Natural killer cell (primary cell): ENCODE measurements around the gene PCYT2. TPM values are rescaled to one million over a fixed set of nuclear protein-coding genes. Genes with fewer than 3 reads are reported as not detected.
A peak's percentile ranks its signal among the peaks of the same experiment; 100 is the strongest.

Experiments
- ATAC-seq, 3 donors: fragments of 150-1000 bp in 2 of 3; fragments of 200-7000 bp in 1 of 3; cut with Tn5 transposase; 1 replicate in 1 of 3; 2 replicates in 2 of 3; pipeline ENCODE4 v1.10.0; 2021; ENCODE audit warnings: mild to moderate bottlenecking in 2 of 3, moderate library complexity in 2 of 3
- DNase-seq, 2 donors: peaks; one replicate each; pipeline versions ENCODE4 v3.0.0 to v3.0.0-alpha.2; 2013 to 2021; ENCODE audit warnings: mixed read lengths in 1 of 2
- H3K27ac ChIP-seq: one replicate; pipeline ENCODE4 v1.5.1; 2013; ENCODE audit warnings: mild to moderate bottlenecking, low read length
- H3K27me3 ChIP-seq: one replicate; pipeline ENCODE4 v1.6.1; 2013; ENCODE audit warnings: low read length; ENCODE audit not compliant: control insufficient read depth, insufficient read depth
- H3K36me3 ChIP-seq: one replicate; pipeline ENCODE4 v1.6.1; 2013; ENCODE audit warnings: low read length; ENCODE audit not compliant: control insufficient read depth, insufficient read depth
- H3K4me1 ChIP-seq: one replicate; pipeline ENCODE4 v1.6.1; 2013; ENCODE audit warnings: low read length; ENCODE audit not compliant: control insufficient read depth, insufficient read depth
- H3K4me3 ChIP-seq: one replicate; pipeline ENCODE4 v1.5.1; 2013; ENCODE audit warnings: low read length
- H3K9me3 ChIP-seq: one replicate; pipeline ENCODE4 v1.6.1; 2013; ENCODE audit warnings: low read length; ENCODE audit not compliant: control insufficient read depth, insufficient read depth
- H3K27ac Mint-ChIP-seq, 2 donors: one replicate each; pipeline ENCODE4 v1.8.0; 2022; ENCODE audit warnings: mild to moderate bottlenecking in 2 of 2, mixed read lengths in 2 of 2, moderate library complexity in 1 of 2
- H3K27me3 Mint-ChIP-seq, 2 donors: one replicate each; pipeline ENCODE4 v1.8.0; 2022; ENCODE audit warnings: low read depth in 2 of 2, mixed read lengths in 2 of 2
- H3K36me3 Mint-ChIP-seq: one replicate; pipeline ENCODE4 v1.8.0; 2022; ENCODE audit warnings: mixed read lengths
- H3K4me1 Mint-ChIP-seq, 2 donors: one replicate each; pipeline ENCODE4 v1.8.0; 2022; ENCODE audit warnings: mixed read lengths in 2 of 2
- H3K4me3 Mint-ChIP-seq: one replicate; pipeline ENCODE4 v1.8.0; 2022; ENCODE audit warnings: mild to moderate bottlenecking, moderate library complexity, mixed read lengths
- H3K9me3 Mint-ChIP-seq, 2 donors: one replicate each; pipeline ENCODE4 v1.8.0; 2022; ENCODE audit warnings: mixed read lengths in 2 of 2
- CTCF ChIP-seq: fragments of 200-600 bp; IDR thresholded peaks from one replicate; pipeline ENCODE4 v1.8.0; 2022; ENCODE audit warnings: antibody characterized with exemption
- WGBS: methylation state at CpG from one replicate; pipeline ENCODE4 v1.1.7; 2013; ENCODE audit warnings: missing lambda C conversion rate; ENCODE audit not compliant: insufficient coverage; 5-methylcytosine and 5-hydroxymethylcytosine counted together
- intact Hi-C: fragments of 100-400 bp; cut with micrococcal nuclease; formaldehyde crosslinking; loops from one replicate; pipeline ENCODE4 v1.14.2; 2022
- total RNA-seq, 4 donors: library from RNA; stranded (reverse); fragments of 120-200 nt in 1 of 4; gene quantifications; one replicate each; pipeline versions ENCODE4 v1.2.3 to v1.2.4, GENCODE V29; 2013 to 2022

Gene PCYT2
- total RNA-seq, 3 donors from 2014 or later (not counting 1 experiment from before 2014, with no cell fraction given), result 30.6 to 34.4 (median 34.2) TPM

- Mint-ChIP-seq H3K27me3 (peaks cover 0 to 3% of the 10 kb centered on the region in 2 donors), H3K4me1 (peaks cover 22 to 31% of the 10 kb centered on the region in 2 donors), H3K27ac (no peak overlapping the region), H3K9me3 (no peaks in the 10 kb centered on the region), H3K36me3 (no peaks in the 10 kb centered on the region), H3K4me3 (no peak overlapping the region)
- WGBS, result 92% methylated on average over 30 of the region's 30 CpGs
- Histone ChIP-seq H3K4me3 (no peak overlapping the region), H3K27ac (no peak overlapping the region), H3K9me3 (no peaks in the 10 kb centered on the region), H3K4me1 (peaks cover 32% of the 10 kb centered on the region), H3K27me3 (no peaks in the 10 kb centered on the region), H3K36me3 (peaks cover 32% of the 10 kb centered on the region)
- no peak for DNase-seq
- intact Hi-C loops, result no loop called here
- no peak for ATAC-seq
- TF ChIP-seq CTCF, result no peak
These were observed 52.8 kb downstream of the PCYT2 start for GRCh38 chr17:81858170-81858966.

- DNase-seq (peak in 1 of 2 donors; percentile 34), ATAC-seq (no peak)
- Mint-ChIP-seq H3K27ac (no peak overlapping the region), H3K4me3 (no peak overlapping the region), H3K27me3 (no peaks in the 10 kb centered on the region), H3K36me3 (no peaks in the 10 kb centered on the region), H3K4me1 (peaks cover 11 to 16% of the 10 kb centered on the region in 2 donors), H3K9me3 (no peaks in the 10 kb centered on the region)
- no peak for TF ChIP-seq CTCF
- WGBS, result 95% methylated on average over 29 of the region's 29 CpGs
- H3K9me3 ChIP-seq, result no peaks in the 10 kb centered on the region
- H3K4me3 ChIP-seq, result no peak overlapping the region
- peaks cover 52% of the 10 kb centered on the region for H3K36me3 ChIP-seq
- H3K27me3 ChIP-seq, result no peaks in the 10 kb centered on the region
- no peak overlapping the region for H3K27ac ChIP-seq
- H3K4me1 ChIP-seq, result peaks cover 21% of the 10 kb centered on the region
- intact Hi-C loops, result no loop called here
These were observed 56.0 kb downstream of the PCYT2 start for GRCh38 chr17:81854974-81855774.

GRCh38 chr17:81852237-81852636, 59.0 kb downstream of the PCYT2 start:
- Mint-ChIP-seq H3K27me3 (no peaks in the 10 kb centered on the region), H3K4me1 (peaks cover 4 to 5% of the 10 kb centered on the region in 2 donors), H3K27ac (peak overlapping the region in 1 of 2 donors; percentile 16), H3K36me3 (no peaks in the 10 kb centered on the region), H3K4me3 (no peak overlapping the region), H3K9me3 (no peaks in the 10 kb centered on the region)
- no peak for TF ChIP-seq CTCF
- Histone ChIP-seq H3K9me3 (no peaks in the 10 kb centered on the region), H3K27me3 (no peaks in the 10 kb centered on the region), H3K36me3 (peaks cover 50% of the 10 kb centered on the region), H3K4me1 (no peaks in the 10 kb centered on the region), H3K27ac (no peak overlapping the region), H3K4me3 (no peak overlapping the region)
- ATAC-seq, result no peak
- no peak for DNase-seq
- intact Hi-C loops, result no loop called here
- 97% methylated on average over 12 of the region's 12 CpGs for WGBS
